Neural progenitor cell (in vitro differentiated cells): ENCODE measurements around the gene ATF2. TPM values are rescaled to one million over a fixed set of nuclear protein-coding genes. Genes with fewer than 3 reads are reported as not detected.

ENCODE experiments used
- DNase-seq: peaks from one replicate; pipeline ENCODE4 v3.0.0-alpha.2; 2016; ENCODE audit warnings: low spot score
- H2AFZ ChIP-seq: fragments of 200-600 bp; sonication (generic); replicated peaks from 2 replicates; pipeline ENCODE4 v1.6.1; 2016; ENCODE audit warnings: antibody characterized with exemption
- H3F3A ChIP-seq: fragments of 200-600 bp; sonication (generic); 2 replicates; pipeline ENCODE4 v1.6.1; 2016; ENCODE audit warnings: antibody characterized with exemption, low read depth
- H3K27ac ChIP-seq: fragments of 200-600 bp; sonication (generic); 2 replicates; pipeline ENCODE4 v1.5.1; 2016; ENCODE audit warnings: mild to moderate bottlenecking
- H3K27me3 ChIP-seq: fragments of 200-600 bp; sonication (generic); 2 replicates; pipeline ENCODE4 v1.6.1; 2016; ENCODE audit warnings: mild to moderate bottlenecking, moderate library complexity
- H3K36me3 ChIP-seq: fragments of 200-600 bp; sonication (generic); 2 replicates; pipeline ENCODE4 v1.5.1; 2016
- H3K4me1 ChIP-seq: fragments of 200-600 bp; sonication (generic); 2 replicates; pipeline ENCODE4 v1.6.1; 2016; ENCODE audit warnings: mixed run types
- H3K4me2 ChIP-seq: fragments of 200-600 bp; sonication (generic); 2 replicates; pipeline ENCODE4 v1.6.1; 2016
- H3K4me3 ChIP-seq: fragments of 200-600 bp; sonication (generic); 2 replicates; pipeline ENCODE4 v1.5.1; 2016
- H3K79me2 ChIP-seq: fragments of 200-600 bp; sonication (generic); 2 replicates; pipeline ENCODE4 v1.6.1; 2016; ENCODE audit warnings: low read depth
- H3K9ac ChIP-seq: fragments of 200-600 bp; sonication (generic); 2 replicates; pipeline ENCODE4 v1.6.1; 2016
- H3K9me3 ChIP-seq: fragments of 200-600 bp; sonication (generic); 2 replicates; pipeline ENCODE4 v1.5.1; 2016; ENCODE audit warnings: low read depth
- H4K20me1 ChIP-seq: fragments of 200-600 bp; sonication (generic); 2 replicates; pipeline ENCODE4 v1.6.1; 2016; ENCODE audit warnings: low read depth
- H3K27ac Mint-ChIP-seq: 3 replicates; pipeline ENCODE4 v1.8.0; 2021; ENCODE audit warnings: mixed read lengths
- H3K27me3 Mint-ChIP-seq: 2 replicates; pipeline ENCODE4 v1.8.0; 2022; ENCODE audit warnings: low read depth, mild to moderate bottlenecking, inconsistent platforms, moderate library complexity, mixed read lengths; ENCODE audit not compliant: insufficient read depth
- H3K36me3 Mint-ChIP-seq: 3 replicates; pipeline ENCODE4 v1.8.0; 2021; ENCODE audit warnings: mixed read lengths
- H3K4me1 Mint-ChIP-seq: 3 replicates; pipeline ENCODE4 v1.8.0; 2021; ENCODE audit warnings: mixed read lengths
- H3K4me3 Mint-ChIP-seq: 3 replicates; pipeline ENCODE4 v1.8.0; 2021; ENCODE audit warnings: mild to moderate bottlenecking, moderate library complexity, mixed read lengths
- H3K9me3 Mint-ChIP-seq: 3 replicates; pipeline ENCODE4 v1.8.0; 2020; ENCODE audit warnings: mixed read lengths
- EZH2 ChIP-seq: fragments of 200-600 bp; sonication (generic); IDR thresholded peaks from 2 replicates; pipeline ENCODE4 v1.6.1; 2017; ENCODE audit warnings: antibody characterized with exemption, mild to moderate bottlenecking, moderate library complexity
- EZH2phosphoT487 ChIP-seq: fragments of 200-600 bp; sonication (generic); IDR thresholded peaks from 2 replicates; pipeline ENCODE4 v1.6.1; 2017; ENCODE audit warnings: antibody characterized with exemption
- total RNA-seq: library from RNA; depleted of rRNA; stranded (reverse); fragments of >200 nt; gene quantifications from 2 replicates; pipeline ENCODE4 v1.2.3, GENCODE V29; 2015; ENCODE audit warnings: low replicate concordance
- TF ChIP-seq, protein P1 (sequence below): fragments of 200-600 bp; sonication (generic); IDR thresholded peaks from 2 replicates; pipeline ENCODE4 v1.5.1; 2017; ENCODE audit warnings: antibody characterized with exemption, mild to moderate bottlenecking

Gene ATF2
- total RNA-seq, 1 donor from 2014 or later = 133 TPM

GRCh38 chr2:175166216-175166824, 1.7 kb downstream of the ATF2 start:
- H3K4me1 Mint-ChIP-seq = peaks cover 11% of the 10 kb centered on the region
- H4K20me1 ChIP-seq = peaks cover 21% of the 10 kb centered on the region
- peak overlapping the region; percentile 100 for H3K4me3 Mint-ChIP-seq
- H3K79me2 ChIP-seq = peaks cover 81% of the 10 kb centered on the region
- peak overlapping the region; percentile 90 for H3K27ac ChIP-seq
- H3K36me3 Mint-ChIP-seq = peaks cover 23% of the 10 kb centered on the region
- peak overlapping the region; percentile 83 for H3K4me3 ChIP-seq
- no peaks in the 10 kb centered on the region for H3K27me3 ChIP-seq
- H3K27ac Mint-ChIP-seq = peak overlapping the region; percentile 89
- H3F3A ChIP-seq = peaks cover 13% of the 10 kb centered on the region
- TF ChIP-seq EZH2phosphoT487 = no peak
- TF ChIP-seq EZH2 = no peak
- TF ChIP-seq, protein P1, sequence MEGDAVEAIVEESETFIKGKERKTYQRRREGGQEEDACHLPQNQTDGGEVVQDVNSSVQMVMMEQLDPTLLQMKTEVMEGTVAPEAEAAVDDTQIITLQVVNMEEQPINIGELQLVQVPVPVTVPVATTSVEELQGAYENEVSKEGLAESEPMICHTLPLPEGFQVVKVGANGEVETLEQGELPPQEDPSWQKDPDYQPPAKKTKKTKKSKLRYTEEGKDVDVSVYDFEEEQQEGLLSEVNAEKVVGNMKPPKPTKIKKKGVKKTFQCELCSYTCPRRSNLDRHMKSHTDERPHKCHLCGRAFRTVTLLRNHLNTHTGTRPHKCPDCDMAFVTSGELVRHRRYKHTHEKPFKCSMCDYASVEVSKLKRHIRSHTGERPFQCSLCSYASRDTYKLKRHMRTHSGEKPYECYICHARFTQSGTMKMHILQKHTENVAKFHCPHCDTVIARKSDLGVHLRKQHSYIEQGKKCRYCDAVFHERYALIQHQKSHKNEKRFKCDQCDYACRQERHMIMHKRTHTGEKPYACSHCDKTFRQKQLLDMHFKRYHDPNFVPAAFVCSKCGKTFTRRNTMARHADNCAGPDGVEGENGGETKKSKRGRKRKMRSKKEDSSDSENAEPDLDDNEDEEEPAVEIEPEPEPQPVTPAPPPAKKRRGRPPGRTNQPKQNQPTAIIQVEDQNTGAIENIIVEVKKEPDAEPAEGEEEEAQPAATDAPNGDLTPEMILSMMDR = no peak
- no peak overlapping the region for H2AFZ ChIP-seq
- H3K9ac ChIP-seq = peak overlapping the region; percentile 93
- peaks cover 7% of the 10 kb centered on the region for H3K27me3 Mint-ChIP-seq
- H3K9me3 ChIP-seq = no peaks in the 10 kb centered on the region
- no peak for DNase-seq
- no peaks in the 10 kb centered on the region for H3K36me3 ChIP-seq
- H3K4me1 ChIP-seq = peaks cover 16% of the 10 kb centered on the region
- H3K9me3 Mint-ChIP-seq = peaks cover 7% of the 10 kb centered on the region
- H3K4me2 ChIP-seq = peak overlapping the region; percentile 89

DNA sequence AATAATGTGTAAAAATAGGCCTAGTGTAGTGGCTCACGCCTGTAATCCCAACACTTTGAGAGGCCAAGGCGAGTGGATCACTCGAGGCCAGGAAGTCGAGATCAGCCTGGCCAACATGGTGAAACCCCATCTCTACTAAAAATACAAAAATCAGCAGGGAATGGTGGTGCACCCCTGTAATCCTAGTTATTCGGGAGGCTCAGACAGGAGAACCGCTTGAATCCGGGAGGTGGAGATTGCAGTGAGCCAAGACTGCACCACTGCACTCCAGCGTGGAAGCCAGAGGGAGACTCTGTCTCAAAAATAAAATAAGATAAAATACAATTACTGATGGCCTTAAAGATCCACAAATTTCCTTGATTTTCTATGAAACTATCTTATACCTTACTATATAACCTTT, 3.8 kb downstream of the ATF2 start:
- H3K4me1 Mint-ChIP-seq = peaks cover 11% of the 10 kb centered on the region
- H3K9me3 Mint-ChIP-seq = peaks cover 12% of the 10 kb centered on the region
- no peaks in the 10 kb centered on the region for H3K36me3 ChIP-seq
- H3F3A ChIP-seq = peaks cover 13% of the 10 kb centered on the region
- H2AFZ ChIP-seq = no peak overlapping the region
- H3K9me3 ChIP-seq = no peaks in the 10 kb centered on the region
- H3K79me2 ChIP-seq = peaks cover 96% of the 10 kb centered on the region
- H3K27ac Mint-ChIP-seq = no peak overlapping the region
- peaks cover 7% of the 10 kb centered on the region for H3K27me3 Mint-ChIP-seq
- H3K27me3 ChIP-seq = no peaks in the 10 kb centered on the region
- peaks cover 21% of the 10 kb centered on the region for H3K4me1 ChIP-seq
- no peak overlapping the region for H3K4me3 Mint-ChIP-seq
- H3K9ac ChIP-seq = no peak overlapping the region
- H4K20me1 ChIP-seq = peaks cover 42% of the 10 kb centered on the region
- no peak for DNase-seq
- no peak overlapping the region for H3K4me2 ChIP-seq
- H3K4me3 ChIP-seq = no peak overlapping the region
- H3K36me3 Mint-ChIP-seq = peaks cover 38% of the 10 kb centered on the region
- TF ChIP-seq, protein P1 = no peak
- TF ChIP-seq EZH2 (no peak), EZH2phosphoT487 (no peak)
- H3K27ac ChIP-seq = no peak overlapping the region

- H3K27me3 Mint-ChIP-seq = no peaks in the 10 kb centered on the region
- no peak overlapping the region for H3K27ac Mint-ChIP-seq
- H3K4me2 ChIP-seq = no peak overlapping the region
- H3K4me1 Mint-ChIP-seq = no peaks in the 10 kb centered on the region
- H3K4me3 Mint-ChIP-seq = no peak overlapping the region
- peaks cover 10% of the 10 kb centered on the region for H3K9me3 Mint-ChIP-seq
- no peak overlapping the region for H2AFZ ChIP-seq
- H3F3A ChIP-seq = no peaks in the 10 kb centered on the region
- no peaks in the 10 kb centered on the region for H3K36me3 ChIP-seq
- no peak overlapping the region for H3K27ac ChIP-seq
- no peak overlapping the region for H3K4me3 ChIP-seq
- peaks cover 12% of the 10 kb centered on the region for H3K4me1 ChIP-seq
- no peak for TF ChIP-seq EZH2phosphoT487
- TF ChIP-seq, protein P1 = no peak
- TF ChIP-seq EZH2 = no peak
- no peaks in the 10 kb centered on the region for H3K27me3 ChIP-seq
- H3K36me3 Mint-ChIP-seq = peaks cover 54% of the 10 kb centered on the region
- DNase-seq = no peak
- H3K9me3 ChIP-seq = no peaks in the 10 kb centered on the region
- H3K79me2 ChIP-seq = peaks cover 100% of the 10 kb centered on the region
- no peak overlapping the region for H3K9ac ChIP-seq
- peaks cover 80% of the 10 kb centered on the region for H4K20me1 ChIP-seq
Measured at GRCh38 chr2:175158894-175159293, 9.1 kb downstream of the ATF2 start.
